NCI-H69 (cell line): Measurements from ENCODE around the gene KIAA0513.
A peak's percentile ranks its signal among the peaks of the same experiment; 100 is the strongest.

Experiments used
- DNase-seq: peaks from one replicate; lab custom pipeline; 2025; lab: John Stamatoyannopoulos, UW

KIAA0513 gene

GRCh38 chr16:85072076-85072860 is 44.7 kb downstream of the KIAA0513 start:
- no peak for DNase-seq

- DNase-seq = peak; percentile 85
These were observed 45.4 kb downstream of the KIAA0513 start for GRCh38 chr16:85072947-85073346.

- DNase-seq = no peak
These were observed 46.8 kb downstream of the KIAA0513 start for GRCh38 chr16:85074225-85074914.

- no peak for DNase-seq
These were observed 47.8 kb downstream of the KIAA0513 start for GRCh38 chr16:85075236-85075924.

- no peak for DNase-seq
These were observed 49.4 kb downstream of the KIAA0513 start for GRCh38 chr16:85077039-85077438.

- DNase-seq = no peak
These were observed 50.1 kb downstream of the KIAA0513 start for GRCh38 chr16:85077576-85078125.

- DNase-seq = no peak
These were observed 50.6 kb downstream of the KIAA0513 start for GRCh38 chr16:85078226-85078625.

GRCh38 chr16:85078952-85079351 is 51.4 kb downstream of the KIAA0513 start:
- no peak for DNase-seq

GRCh38 chr16:85079785-85080570 is 52.4 kb downstream of the KIAA0513 start:
- no peak for DNase-seq

- DNase-seq = peak; percentile 42
These were observed 53.4 kb downstream of the KIAA0513 start for GRCh38 chr16:85081038-85081437.

GRCh38 chr16:85081765-85082164 is 54.2 kb downstream of the KIAA0513 start:
- DNase-seq = no peak

GRCh38 chr16:85082173-85083050 is 54.8 kb downstream of the KIAA0513 start:
- DNase-seq = peak; percentile 49

- no peak for DNase-seq
These were observed 55.5 kb downstream of the KIAA0513 start for GRCh38 chr16:85083051-85083639.

- peak; percentile 2 for DNase-seq
These were observed 57.4 kb downstream of the KIAA0513 start for GRCh38 chr16:85084841-85085510.

GRCh38 chr16:85085721-85086120 is 58.1 kb downstream of the KIAA0513 start:
- DNase-seq = no peak

- peak; percentile 61 for DNase-seq
These were observed 59.0 kb downstream of the KIAA0513 start for GRCh38 chr16:85086347-85087291.

- DNase-seq = no peak
These were observed 60.4 kb downstream of the KIAA0513 start for GRCh38 chr16:85087899-85088569.
